Activated CD8-positive, alpha-beta memory T cell treated with anti-CD3 and anti-CD28 coated beads, Interleukin-2, amount 50 U/mL, for 1 hour (primary cell): Measurements from ENCODE around the gene ZNF33A.
"Not testable (repeated sequence)": the region's sequence is repeated elsewhere in the genome, so short reads cannot be mapped to it uniquely, and the experiment has no call there.

ENCODE experiments used
- DNase-seq: peaks from one replicate; pipeline ENCODE4 v3.0.0-alpha.2; 2020; ENCODE audit errors: extremely low read depth

ZNF33A gene

GRCh38 chr10:38045129-38045528 is 34.7 kb downstream of the ZNF33A start:
- no peak for DNase-seq

- DNase-seq: no peak
Observed at GRCh38 chr10:38047666-38048065, 37.2 kb downstream of the ZNF33A start.

- DNase-seq: no peak
Observed at GRCh38 chr10:38050212-38050611, 39.7 kb downstream of the ZNF33A start.

- no peak for DNase-seq
Observed at GRCh38 chr10:38054361-38054797, 43.9 kb downstream of the ZNF33A start.

GRCh38 chr10:38055274-38055894 is 44.9 kb downstream of the ZNF33A start:
- not testable (repeated sequence) for DNase-seq

- DNase-seq: not testable (repeated sequence)
Observed at GRCh38 chr10:38069663-38070062, 59.2 kb downstream of the ZNF33A start.

GRCh38 chr10:38070501-38070900 is 60.0 kb downstream of the ZNF33A start:
- DNase-seq: no peak

- no peak for DNase-seq
Observed at GRCh38 chr10:38072552-38072951, 62.1 kb downstream of the ZNF33A start.

- no peak for DNase-seq
Observed at GRCh38 chr10:38076687-38077086, 66.2 kb downstream of the ZNF33A start.

GRCh38 chr10:38093318-38093717 is 82.8 kb downstream of the ZNF33A start:
- DNase-seq: not testable (repeated sequence)

- DNase-seq: no peak
Observed at GRCh38 chr10:38093816-38094157, 83.3 kb downstream of the ZNF33A start.

- DNase-seq: peak; percentile 68
Observed at GRCh38 chr10:38094158-38094926, 83.9 kb downstream of the ZNF33A start, which contains the start of gene ZNF37A. Gene ZNF37A (plus strand): TSS chr10:38094337. CDS start chr10:38096618, 2,281 bp downstream.

GRCh38 chr10:38094927-38095574 is 84.6 kb downstream of the ZNF33A start:
- DNase-seq: no peak

GRCh38 chr10:38102880-38103279 is 92.4 kb downstream of the ZNF33A start:
- DNase-seq: no peak

- DNase-seq: no peak
Observed at GRCh38 chr10:38103756-38104155, 93.3 kb downstream of the ZNF33A start.

- no peak for DNase-seq
Observed at GRCh38 chr10:38112159-38112558, 101.7 kb downstream of the ZNF33A start.
